ENCODE measurements around the gene AKT2.

DNA sequence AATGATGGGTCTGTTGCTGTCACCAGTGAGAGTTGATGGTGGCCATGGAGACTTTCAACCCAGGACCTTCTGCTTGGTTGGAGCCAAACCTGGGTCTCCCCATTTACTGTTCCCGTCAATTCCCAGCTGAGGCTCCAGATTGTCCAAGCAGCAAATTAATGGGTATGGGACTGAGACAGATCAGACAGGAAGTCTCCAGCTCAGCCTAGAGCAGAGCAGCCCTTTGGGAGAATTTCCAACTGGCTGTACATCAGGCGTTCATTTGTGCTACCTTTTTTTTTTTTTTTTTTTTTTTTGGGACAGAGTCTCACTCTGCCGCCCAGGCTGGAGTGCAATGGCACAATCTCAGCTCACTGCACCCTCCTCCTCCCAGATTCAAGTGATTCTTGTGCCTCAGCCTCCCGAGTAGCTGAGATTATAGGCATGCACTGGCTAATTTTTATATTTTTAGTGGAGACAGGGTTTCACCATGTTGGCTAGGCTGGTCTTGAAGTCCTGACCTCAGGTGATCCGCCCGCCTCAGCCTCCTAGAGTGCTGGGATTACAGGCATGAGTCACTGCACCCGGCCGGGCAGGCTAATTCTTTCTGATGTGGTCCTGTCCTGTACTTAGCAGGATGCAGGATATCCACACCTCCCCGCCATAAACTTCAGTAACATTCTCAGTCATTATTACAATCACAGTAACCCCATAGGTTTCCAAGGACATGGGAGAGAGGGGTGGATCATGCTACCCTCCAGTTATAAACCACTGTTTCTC is 84.6 kb downstream of the AKT2 start:
- no peak for TF ChIP-seq POLR2A (IDR thresholded peaks at IDR 0.05; ENCODE audit: extremely low read depth, insufficient read length)
- TF ChIP-seq, protein P1, sequence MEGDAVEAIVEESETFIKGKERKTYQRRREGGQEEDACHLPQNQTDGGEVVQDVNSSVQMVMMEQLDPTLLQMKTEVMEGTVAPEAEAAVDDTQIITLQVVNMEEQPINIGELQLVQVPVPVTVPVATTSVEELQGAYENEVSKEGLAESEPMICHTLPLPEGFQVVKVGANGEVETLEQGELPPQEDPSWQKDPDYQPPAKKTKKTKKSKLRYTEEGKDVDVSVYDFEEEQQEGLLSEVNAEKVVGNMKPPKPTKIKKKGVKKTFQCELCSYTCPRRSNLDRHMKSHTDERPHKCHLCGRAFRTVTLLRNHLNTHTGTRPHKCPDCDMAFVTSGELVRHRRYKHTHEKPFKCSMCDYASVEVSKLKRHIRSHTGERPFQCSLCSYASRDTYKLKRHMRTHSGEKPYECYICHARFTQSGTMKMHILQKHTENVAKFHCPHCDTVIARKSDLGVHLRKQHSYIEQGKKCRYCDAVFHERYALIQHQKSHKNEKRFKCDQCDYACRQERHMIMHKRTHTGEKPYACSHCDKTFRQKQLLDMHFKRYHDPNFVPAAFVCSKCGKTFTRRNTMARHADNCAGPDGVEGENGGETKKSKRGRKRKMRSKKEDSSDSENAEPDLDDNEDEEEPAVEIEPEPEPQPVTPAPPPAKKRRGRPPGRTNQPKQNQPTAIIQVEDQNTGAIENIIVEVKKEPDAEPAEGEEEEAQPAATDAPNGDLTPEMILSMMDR (IDR thresholded peaks at IDR 0.05; ENCODE audit: low read depth, low read length) = no peak

Measured in NB4 (cell line).